ENCODE measurements around the gene BLOC1S1. TPM values are rescaled to one million over a fixed set of nuclear protein-coding genes. Genes with fewer than 3 reads are reported as not detected.
A peak's percentile ranks its signal among the peaks of the same experiment; 100 is the strongest.

The BLOC1S1 gene
- total and polyA plus RNA-seq, 2 of the 4 experiments (the other 2 are of a cell fraction), result 128 to 285 TPM

GRCh38 chr12:55729819-55730818, 14.3 kb downstream of the BLOC1S1 start:
- Histone ChIP-seq H3K36me3 (ENCODE audit: control insufficient read depth, insufficient read depth, low read length) (peaks cover 21% of the 10 kb centered on the region), H3K14ac (replicated peaks; ENCODE audit: low read depth, low read length) (peak overlapping the region; percentile 99), H2BK15ac (ENCODE audit: low read depth, low read length) (peak overlapping the region; percentile 83; the same call in 1 of the 3 replicates), H4K8ac (ENCODE audit: low read depth in 2 of 2, low read length in 2 of 2) (peak overlapping the region; percentile 30 to 97; a peak in 3 of 4 replicates), H3K4ac (ENCODE audit: low read depth, low read length) (peak overlapping the region; percentile 100), H2BK5ac (ENCODE audit: low read depth, low read length, poor library complexity, severe bottlenecking) (peak overlapping the region; percentile 99), H2BK120ac (ENCODE audit: low read depth, low read length) (peak overlapping the region; percentile 98), H2AK5ac (ENCODE audit: low read depth, low read length) (peak overlapping the region; percentile 99), H3K4me2 (ENCODE audit: low read depth, low read length) (peak overlapping the region; percentile 71), H3K4me1 (ENCODE audit: control insufficient read depth, insufficient read depth, low read length) (peaks cover 8% of the 10 kb centered on the region), H4K5ac (ENCODE audit: low read depth, low read length) (peak overlapping the region; percentile 39), H4K20me1 (ENCODE audit: insufficient read depth, low read length) (peaks cover 40% of the 10 kb centered on the region), H2AK9ac (replicated peaks; ENCODE audit: low read depth, low read length, poor library complexity) (peak overlapping the region; percentile 100), H3K9me3 (ENCODE audit: control insufficient read depth, insufficient read depth, low read length) (no peaks in the 10 kb centered on the region), H3K9me1 (ENCODE audit: insufficient read depth, low read length) (no peaks in the 10 kb centered on the region), H3K4me3 (ENCODE audit: insufficient read depth, low read depth, low read length) (peak overlapping the region; percentile 90), H4K91ac (ENCODE audit: insufficient read depth, low read depth, low read length) (peak overlapping the region; percentile 100), H3K27me3 (ENCODE audit: control insufficient read depth, insufficient read depth, low read length) (no peaks in the 10 kb centered on the region), H3K18ac (ENCODE audit: low read depth, low read length) (peak overlapping the region; percentile 33), H3K56ac (ENCODE audit: extremely low read depth, insufficient read depth, low read length) (peak overlapping the region; percentile 98), H3K23ac (ENCODE audit: low read depth, low read length) (peak overlapping the region; percentile 98), H2BK20ac (ENCODE audit: low read depth, low read length) (peak overlapping the region; percentile 82), H3K9ac (ENCODE audit: low read depth, low read length) (peak overlapping the region; percentile 92), H2AFZ (replicated peaks; ENCODE audit: low read length, poor library complexity) (peak overlapping the region; percentile 94), H3K27ac (ENCODE audit: insufficient read depth, low read length) (peak overlapping the region; percentile 98), H3K79me1 (ENCODE audit: low read depth in 1 of 2, low read length in 2 of 2) (peaks cover under 1 to 58% of the 10 kb centered on the region in 2 experiments)
- DNase-seq, result peak; percentile 74
- dilution Hi-C loops (cut with HindIII; ENCODE audit: low sequenced_read_pairs, unreplicated experiment) (no loop called here), intact Hi-C loops (cut with micrococcal nuclease) (no loop called here), in situ Hi-C loops (cut with MboI; ENCODE audit: low sequenced_read_pairs) (no loop called here)
- WGBS, 2 experiments (ENCODE audit: extremely low coverage in 2 of 2, insufficient read length in 1 of 2), result 15% methylated on average over 5 of the region's 19 CpGs; no CpG with 5 or more reads in 1 of the 2 experiments
- ATAC-seq (ENCODE audit: low read depth), result peak; percentile 25
- TSS peak; percentile 72 for BruUV-seq (replicated peaks)
- CTCF ChIA-PET, result interaction anchor here (0.7 to 2.0 kb wide), 3 partner anchors 8 to 55 kb away, joined by 3 to 16 read pairs (median 3); no protein-coding TSS in a partner anchor
- POLR2A ChIA-PET (ENCODE audit: unreplicated experiment), result interaction anchor here (0.6 to 1.7 kb wide), 4 partner anchors 8 to 277 kb away, joined by 3 to 8 read pairs (median 4); partner anchors contain the start of genes PYM1 and RDH5
- TF ChIP-seq POLR2A (IDR thresholded peaks at IDR 0.05; ENCODE audit: low read depth, low read length), result peak; percentile 90
- TF ChIP-seq SMC3 (IDR thresholded peaks at IDR 0.05; ENCODE audit: low read depth, low read length), result no peak
- TF ChIP-seq ELK1 (IDR thresholded peaks at IDR 0.05; ENCODE audit: borderline replicate concordance, low read depth, low read length), result no peak
- 0 out of 2 replicates have a peak, but pooled peaks have one; percentile 12 for TF ChIP-seq CTCF (conservative IDR thresholded peaks at IDR 0.05; ENCODE audit: low read depth, low read length)
- TF ChIP-seq RFX5 (IDR thresholded peaks at IDR 0.05; ENCODE audit: low read depth, low read length), result no peak
- no peak for TF ChIP-seq MAFK (IDR thresholded peaks at IDR 0.05; ENCODE audit: low read depth, low read length)
- TF ChIP-seq CEBPB (IDR thresholded peaks at IDR 0.05; ENCODE audit: low read depth, low read length), result no peak
- TF ChIP-seq CHD1 (IDR thresholded peaks at IDR 0.05; ENCODE audit: low read depth, low read length), result no peak
- no peak for TF ChIP-seq NFE2L2 (IDR thresholded peaks at IDR 0.05; ENCODE audit: low read depth, low read length)
- no peak for TF ChIP-seq USF2 (IDR thresholded peaks at IDR 0.05; ENCODE audit: low read depth, low read length)
- TF ChIP-seq RAD21 (IDR thresholded peaks at IDR 0.05; ENCODE audit: low read length), result no peak; the same call in 1 of the 2 replicates
- TF ChIP-seq MAZ (IDR thresholded peaks at IDR 0.05; ENCODE audit: borderline replicate concordance, low read depth, low read length), result no peak

Measured in IMR-90 (cell line).